GM21786 (cell line): ENCODE measurements around the gene VSTM4.

ENCODE experiments used
- ATAC-seq: cut with Tn5 transposase; IDR thresholded peaks from one replicate; pipeline ENCODE4 v1.9.1; 2021; ENCODE audit not compliant: unreplicated experiment

VSTM4 gene

DNA sequence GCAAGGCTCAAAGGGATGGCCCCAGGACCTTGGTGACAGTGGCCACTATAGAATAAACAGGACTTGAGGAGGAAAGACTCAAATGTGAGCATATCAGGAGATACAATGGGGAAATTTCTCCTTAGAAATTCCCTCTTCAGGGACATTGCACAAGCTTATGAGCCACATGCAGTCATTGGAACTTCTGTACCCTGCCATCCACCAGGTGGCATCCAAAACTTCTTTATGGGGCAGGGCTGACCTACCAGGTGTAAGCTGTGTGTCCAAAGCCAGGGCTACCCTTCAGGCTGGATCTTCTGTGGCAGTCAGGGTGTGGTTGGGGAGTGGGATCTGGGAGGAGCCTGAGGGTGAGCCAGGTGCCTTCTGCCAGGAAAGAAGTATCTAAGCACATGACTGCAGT is 139.1 kb downstream of the VSTM4 start:
- no peak for ATAC-seq

DNA sequence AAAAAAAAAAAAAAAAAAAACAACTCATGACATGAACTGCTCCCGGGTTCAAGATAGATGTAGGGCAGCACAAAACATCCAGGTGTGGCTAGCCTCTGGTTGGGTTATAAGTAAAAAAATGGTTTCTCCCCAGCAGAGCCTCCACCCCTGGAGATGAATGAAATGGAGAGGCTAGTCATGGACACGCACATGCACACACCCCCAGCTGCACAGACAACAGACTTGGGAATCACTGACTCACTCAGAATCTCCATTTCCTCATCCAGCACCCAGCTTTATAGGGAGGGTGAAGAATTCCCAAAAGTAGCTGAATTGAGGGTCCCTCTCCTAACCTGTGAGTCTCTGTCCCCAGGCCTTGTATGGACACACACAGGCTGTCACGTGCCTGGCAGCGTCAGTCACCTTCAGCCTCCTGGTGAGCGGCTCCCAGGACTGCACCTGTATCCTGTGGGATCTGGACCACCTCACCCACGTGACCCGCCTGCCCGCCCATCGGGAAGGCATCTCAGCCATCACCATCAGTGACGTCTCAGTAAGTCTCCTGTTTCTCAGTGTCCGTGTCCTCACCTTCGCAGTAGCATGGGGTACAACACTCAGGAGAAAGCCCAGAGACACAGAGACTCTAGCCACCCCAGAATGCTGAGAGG is 140.7 kb downstream of the VSTM4 start:
- ATAC-seq, result no peak

DNA sequence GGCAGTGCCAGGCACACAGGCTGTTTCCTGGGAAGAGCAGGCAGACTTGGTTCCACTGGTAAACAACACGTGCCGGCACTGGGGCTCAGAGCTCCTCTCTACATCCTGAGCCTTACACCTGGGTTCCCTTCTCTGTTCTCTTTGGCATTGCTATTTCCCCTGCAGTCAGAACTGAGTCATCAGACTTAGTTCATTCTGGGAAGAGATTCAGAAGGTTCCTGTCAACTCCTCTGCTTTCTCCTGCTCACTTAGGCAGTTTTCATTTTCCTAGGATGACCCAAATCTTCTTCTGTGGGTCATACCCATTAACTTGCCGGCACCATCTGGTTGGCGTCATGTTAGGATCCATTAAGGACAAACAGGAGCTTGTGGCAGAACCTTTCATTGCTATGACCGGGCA is 142.3 kb downstream of the VSTM4 start:
- no peak for ATAC-seq

DNA sequence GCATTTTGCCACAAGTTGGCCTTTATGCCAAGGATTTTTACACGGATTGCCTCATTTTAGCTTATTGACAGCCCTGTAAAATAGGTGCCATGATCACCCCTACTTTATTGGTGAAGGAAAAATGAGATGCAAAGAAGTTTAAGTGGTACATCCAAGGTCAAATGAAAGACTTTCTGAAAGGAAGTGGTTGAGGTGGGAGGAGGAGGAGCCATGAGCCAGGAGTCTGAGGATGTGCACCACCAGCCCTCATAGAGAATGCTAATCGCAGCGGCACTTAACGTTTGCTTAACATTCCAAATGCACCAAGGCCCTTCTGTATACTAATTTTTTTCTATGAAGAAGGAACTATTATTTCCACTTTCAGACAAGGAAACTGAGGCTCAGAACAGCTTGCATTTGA is 144.7 kb downstream of the VSTM4 start:
- no peak for ATAC-seq

DNA sequence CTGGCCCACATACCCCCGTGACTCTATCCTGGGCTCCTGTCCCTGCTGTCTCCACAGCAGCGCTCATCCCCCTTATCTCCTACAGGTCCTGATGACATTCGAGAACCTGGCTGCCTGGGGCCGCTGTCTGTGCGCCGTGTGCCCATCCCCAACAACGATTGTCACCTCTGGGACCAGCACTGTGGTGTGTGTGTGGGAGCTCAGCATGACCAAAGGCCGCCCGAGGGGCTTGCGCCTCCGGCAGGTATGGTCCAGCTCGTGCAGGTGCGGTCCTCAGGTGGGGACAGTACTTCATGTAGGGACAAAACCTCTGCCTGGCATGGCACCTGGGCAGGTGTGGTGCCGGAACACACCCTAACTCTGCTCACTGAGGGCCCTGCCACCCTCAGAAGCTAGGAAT is 145.3 kb downstream of the VSTM4 start:
- ATAC-seq, result no peak

DNA sequence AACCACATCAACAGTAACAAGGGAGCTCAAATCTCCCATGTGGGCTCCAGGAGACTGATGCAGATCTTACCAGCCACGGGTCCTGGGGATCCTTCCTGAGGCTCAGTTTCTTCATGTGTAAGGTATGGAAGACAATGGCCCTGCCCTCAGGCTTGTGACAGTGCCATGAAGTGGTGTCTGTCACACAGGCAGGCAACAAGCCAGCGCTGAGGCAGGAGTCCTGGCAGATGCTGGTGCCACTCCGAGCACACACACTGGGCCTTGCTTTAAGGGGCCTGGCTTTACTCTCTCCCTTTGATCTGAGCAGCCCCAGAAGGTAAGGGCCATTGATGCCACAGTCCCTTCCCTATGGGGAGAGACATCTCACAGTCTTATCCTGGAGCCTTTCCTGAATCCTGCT is 147.3 kb downstream of the VSTM4 start:
- ATAC-seq, result no peak

DNA sequence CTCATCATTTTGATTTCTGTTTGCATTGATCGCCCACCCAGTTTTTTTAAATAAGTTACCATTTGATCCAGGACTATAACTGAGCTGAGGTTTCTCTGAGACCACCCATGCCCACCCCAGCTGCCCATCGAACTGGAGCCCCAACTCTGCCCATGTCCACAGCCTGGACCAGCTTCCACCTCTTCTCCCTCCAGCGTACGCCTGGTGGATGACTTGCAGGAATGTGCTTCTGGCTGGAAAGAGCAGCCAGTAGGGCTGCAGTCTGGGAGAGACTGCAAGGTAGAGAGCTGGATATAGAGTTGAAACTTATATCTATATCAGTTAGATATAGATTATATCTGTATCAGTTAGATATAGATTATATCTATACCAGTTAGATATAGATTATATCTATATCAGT is 149.9 kb downstream of the VSTM4 start:
- ATAC-seq, result no peak
